Fibroblast of skin of left biceps (primary cell): ENCODE results near the gene KIF13A.
"Not testable (repeated sequence)": the region's sequence is repeated elsewhere in the genome, so short reads cannot be mapped to it uniquely, and the experiment has no call there.

Source experiments
- DNase-seq, 2 experiments: peaks; one replicate each; pipeline ENCODE4 v3.0.0-alpha.2; 2013; ENCODE audit warnings: low read depth in 2 of 2

KIF13A gene

DNA sequence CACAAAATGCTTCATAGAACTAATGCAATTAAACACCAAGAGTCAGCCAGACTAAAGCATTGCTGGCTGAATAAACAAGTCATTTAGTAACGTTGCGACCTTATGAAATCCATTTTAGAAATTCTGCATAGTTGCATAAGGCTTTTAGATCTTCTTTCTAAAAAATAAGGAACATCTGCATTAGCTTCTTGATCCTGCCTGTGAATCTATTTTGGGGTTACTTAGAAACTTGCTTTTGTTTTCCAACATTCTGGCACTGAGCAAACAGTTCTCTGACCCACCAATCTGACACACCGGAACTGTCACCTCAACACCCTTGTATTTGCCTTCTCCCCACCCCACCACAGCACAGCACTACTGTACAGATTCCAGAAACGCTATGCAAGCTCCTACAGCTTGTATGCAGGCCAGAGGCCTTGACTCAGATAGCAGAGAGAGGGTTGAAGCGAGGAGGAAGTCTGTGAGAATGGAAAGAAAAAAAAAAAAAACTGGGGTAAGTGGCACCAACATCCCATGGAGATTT lies 55.0 kb downstream of the KIF13A start:
- DNase-seq, result peak; percentile 82

DNA sequence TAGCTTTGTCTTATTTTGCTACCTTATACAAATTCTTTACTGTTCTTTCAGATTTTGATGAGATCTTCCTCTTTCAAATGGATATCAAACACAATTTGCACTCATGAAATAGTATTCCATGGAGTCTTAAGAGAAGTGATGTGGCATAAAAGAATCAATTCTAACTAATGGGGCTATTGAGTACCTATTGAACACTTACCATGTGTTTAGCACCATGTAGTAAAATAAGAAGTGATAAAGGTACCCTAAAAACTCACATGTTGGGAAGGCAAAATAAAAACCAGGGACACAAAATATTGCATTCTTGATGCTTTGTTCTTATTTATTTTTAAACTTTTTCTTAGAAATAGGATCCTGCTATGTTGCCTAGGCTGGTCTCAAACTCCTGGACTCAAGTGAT lies 56.2 kb downstream of the KIF13A start:
- no peak for DNase-seq

DNA sequence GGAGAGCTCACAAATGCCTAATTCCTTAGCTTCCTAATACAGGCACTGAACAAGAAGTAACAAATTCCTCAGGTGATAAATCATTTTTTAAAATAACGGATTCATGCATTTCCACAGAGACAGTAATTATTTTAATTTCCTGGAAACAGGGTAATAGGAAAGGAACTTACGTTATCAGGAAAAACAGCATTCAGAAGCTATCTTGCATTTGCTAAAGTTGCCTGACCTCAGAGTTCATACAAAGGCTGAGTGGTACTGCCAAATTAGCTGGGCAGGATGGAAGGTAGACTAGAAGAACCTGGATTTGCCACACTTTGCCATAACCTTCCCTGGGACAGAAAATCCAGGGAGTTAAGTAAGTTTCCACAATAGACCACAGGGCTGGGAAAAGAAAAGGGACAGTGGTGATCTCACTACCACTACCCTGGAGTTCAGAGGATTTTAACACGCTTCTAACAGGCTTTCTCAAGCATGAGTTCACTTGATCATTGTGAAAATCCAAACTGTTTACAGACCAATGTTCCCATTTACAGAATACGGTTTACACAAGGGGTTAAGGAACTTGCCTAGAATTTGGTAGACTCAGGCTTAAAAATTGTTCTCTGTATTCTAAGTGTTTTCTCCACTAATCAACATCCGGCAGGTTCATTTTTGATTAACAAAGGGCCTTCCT lies 57.0 kb downstream of the KIF13A start:
- no peak for DNase-seq

DNA sequence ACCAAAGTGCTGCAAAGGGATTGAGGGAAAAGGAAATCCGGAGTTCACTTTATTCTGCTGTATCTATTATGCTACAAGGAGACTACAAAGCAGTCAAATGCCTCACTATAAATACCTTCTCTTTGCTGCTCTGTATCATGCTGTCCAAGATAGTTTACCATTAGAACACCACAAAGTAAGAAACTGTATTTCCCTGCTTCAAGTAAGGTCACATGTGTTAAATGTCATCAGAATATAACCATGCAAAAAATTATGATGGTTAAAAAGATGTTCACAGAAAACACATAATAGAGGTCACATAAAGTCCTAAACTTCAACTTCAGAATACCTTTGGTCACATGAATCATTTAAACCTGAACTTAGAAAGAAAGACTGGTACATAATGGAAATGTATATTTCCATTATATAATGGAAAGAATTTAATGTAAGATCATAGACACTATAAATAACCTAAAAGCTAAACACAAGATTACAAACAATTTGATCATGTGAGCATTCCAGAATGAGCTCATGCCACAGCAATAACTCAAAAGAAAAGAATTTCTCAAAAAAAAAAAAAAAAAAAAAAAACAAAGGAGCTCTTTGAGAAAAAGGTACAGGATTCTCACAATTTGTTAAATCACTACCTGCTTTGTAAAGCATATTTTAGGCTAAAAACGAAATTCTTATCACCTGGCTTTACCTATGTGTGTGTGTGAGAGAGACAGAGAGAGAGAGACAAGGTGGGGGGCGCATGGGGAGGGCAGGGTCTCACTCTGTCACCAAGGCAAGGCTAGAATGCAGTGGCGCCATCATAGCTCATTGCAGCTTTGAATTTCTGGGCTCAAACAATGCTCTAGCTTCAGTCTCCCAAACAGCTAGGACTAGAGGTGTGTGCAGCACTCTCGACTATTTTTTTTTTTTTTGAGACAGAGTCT lies 58.7 kb downstream of the KIF13A start:
- DNase-seq, result no peak

DNA sequence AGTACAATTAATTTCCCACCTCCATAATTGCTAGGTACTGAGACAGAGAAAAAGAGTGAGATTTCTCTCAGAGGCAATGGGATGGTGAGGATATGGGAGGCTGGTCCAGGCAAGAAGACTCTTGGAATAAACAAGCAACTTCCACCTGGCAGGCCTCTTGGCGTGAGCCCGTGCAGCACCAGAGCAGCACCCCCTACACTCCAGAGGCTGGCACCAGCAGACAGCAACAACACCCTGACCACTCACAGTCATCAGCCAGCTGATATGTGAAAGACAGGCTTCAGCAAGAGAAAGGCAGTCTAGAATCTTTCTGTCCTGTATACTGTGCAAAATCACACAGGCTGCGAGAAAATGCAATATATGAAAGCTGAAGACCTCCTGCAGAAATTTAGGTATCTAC lies 59.7 kb downstream of the KIF13A start:
- no peak for DNase-seq

DNA sequence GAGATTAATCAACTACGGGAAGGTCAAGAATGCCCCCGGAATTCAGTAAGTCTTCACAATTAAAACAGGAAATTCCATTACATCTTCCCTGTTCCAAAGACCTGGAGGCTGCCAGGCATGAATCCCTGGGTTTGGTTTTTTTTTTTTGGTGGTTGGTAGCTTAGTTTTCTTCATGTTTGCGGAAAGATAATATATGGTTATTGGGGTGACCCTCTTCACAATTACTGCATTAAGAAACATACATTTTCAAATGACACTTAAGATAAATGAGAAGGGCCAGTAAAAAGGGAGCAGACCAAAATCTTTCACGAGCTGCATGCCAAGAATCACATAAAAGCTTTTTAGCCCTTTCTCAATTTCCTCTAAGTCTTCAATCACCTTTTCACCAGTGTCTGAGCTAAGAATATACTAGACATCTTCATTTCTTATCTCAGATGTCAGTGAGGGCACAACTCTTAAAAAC lies 64.0 kb downstream of the KIF13A start:
- DNase-seq, result peak in 1 of 2 experiments; percentile 29

DNA sequence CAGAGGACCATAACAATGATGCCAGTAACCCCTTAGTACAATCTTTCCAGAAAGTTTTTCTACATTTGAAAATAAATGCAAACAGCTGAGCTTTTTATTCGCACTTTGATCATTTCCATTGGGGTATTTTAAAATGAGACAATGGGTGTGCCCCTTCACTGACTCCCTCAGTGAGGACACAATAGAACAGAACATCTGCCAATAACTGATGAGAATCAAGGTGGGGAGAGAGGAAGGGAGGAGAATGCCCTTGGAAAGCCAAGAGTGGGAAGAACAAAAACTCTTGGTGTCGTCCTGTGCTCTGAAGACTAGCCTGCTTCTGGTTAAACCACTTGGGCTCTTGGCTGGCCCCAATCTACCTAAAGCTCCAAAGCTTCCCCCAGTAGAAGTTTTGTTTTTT lies 66.0 kb downstream of the KIF13A start:
- no peak for DNase-seq

DNA sequence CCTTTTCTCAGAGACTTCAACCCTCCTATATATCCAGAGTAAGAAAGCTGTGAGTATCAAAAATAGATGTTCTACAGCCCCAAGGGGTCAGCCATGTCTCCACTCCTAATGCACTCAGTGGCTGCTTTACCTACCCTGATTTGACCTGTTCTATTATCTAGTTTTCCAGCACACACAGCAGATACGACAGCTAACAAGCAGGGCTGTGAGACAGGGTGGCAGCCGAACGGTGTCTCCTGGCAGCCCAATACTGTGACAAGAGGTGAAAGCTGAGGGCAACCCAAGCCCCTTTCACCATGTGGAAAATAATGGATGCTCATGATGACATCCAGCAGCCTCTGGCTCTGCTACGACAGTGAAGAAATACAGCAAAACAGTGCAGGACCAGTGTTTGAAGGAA lies 67.9 kb downstream of the KIF13A start:
- DNase-seq, result no peak

DNA sequence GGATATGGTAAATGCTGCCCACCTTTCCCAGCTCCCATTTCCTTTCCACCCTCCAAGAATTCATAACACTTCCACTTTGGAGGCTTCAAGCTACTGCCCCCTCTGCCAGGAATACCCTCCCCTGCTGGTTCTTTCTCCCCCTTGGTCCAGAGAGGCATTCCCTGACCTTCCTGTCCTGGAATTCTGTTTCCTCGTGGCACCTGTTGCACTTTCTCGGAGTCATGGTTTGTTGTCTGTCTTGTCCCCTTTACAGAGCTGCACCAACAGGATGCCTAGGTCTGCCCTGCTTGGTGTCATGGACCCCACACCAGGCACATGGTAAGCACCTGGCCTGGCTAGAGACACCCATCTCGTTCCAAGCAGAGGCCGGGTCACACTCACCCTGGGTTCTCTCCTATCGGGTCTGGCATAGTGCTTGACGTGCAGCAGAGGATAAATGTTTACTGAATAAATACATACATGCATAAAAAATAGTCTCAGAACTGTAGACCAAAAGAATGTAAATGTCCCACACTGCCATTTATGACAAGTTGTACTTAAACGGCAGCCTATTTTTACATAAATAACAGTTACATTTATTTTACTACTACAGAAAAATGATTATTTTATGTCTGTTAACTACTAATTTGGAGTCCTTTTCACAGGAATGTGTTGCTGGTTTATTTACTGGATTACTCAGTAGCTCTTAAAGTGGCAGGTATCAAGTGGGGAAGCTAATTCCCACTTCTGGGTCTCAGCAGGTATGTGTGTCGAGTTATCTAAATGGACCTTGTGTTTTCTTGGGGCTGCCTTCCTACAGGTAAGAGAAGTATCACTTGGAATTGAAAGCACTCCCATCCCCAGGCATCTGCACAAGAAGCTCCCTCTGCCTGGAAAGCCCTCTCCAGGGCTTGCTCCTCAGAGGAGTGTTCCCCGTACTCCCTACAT lies 69.3 kb downstream of the KIF13A start:
- DNase-seq, result no peak

DNA sequence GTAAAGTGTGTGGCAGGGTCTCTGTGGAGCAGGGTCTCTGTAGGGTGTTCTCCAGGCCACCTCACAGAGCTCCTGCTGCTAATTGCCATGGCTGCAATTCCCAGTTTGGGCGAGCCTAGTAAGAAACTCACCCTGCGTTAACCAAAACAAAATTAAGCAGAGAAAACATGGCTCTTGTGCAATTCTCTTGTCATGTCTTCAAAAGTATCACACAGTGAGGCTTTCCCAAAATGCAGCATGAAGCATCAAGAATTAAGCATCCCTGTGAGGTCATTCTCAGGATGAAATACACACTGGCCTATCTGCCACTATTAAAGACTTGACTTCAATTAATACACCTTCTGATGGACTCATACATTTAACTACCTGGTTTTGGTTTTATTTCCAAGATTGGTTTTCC lies 72.8 kb downstream of the KIF13A start:
- DNase-seq, result no peak

DNA sequence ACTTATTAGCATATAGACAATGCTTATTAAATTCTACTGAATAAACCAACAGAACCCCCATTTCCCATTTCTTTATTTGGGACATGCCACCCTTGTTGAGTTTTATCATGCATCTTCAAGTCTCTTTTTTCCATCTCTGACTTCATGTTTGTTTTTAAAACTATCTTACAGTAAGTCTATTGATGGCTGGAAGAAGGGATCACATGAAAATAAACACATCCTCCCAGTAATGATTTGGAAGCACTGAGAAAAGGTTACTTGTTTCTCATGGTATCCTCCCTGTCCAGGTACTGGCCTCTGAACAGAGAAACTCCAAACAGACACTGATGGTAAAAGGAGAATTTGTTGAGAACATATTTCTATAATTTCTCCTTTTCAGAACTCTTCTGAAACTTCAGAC lies 74.9 kb downstream of the KIF13A start:
- DNase-seq, result no peak

DNA sequence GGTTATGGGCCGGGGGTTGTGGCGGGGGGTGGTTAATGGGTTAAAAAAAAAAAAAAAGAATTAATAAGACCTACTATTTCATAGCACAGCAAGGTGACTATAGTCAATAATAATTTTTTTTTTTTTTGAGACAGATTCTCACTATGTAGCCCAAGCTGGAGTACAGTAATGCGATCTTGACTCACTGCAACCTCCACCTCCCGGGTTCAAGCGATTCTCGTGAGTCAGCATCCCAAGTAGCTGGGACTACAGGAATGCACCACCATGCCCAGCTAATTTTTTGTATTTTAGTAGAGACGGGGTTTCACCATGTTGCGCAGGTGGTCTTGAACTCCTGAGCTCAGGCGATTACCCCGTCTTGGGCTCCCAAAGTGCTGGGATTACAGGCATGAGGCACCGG lies 75.8 kb downstream of the KIF13A start:
- not testable (repeated sequence) for DNase-seq

DNA sequence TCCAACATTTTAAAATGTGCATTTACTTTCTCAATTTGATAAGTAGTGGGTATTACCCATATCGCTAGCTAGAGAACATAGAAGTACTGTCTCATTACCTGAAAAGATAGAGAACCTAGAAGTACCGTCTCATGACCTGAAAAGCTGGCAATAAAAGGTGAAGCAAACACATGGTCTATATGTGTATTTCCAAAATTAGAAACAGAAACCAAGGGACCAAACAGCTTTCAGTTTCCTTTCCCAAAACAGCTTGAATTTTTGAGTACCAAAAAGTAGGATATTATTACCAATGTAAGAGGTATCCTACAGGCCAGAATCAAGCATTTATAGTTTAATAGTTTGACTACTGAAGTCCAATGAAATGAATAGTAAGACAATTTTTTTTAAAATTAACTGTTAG lies 77.2 kb downstream of the KIF13A start:
- DNase-seq, result no peak

DNA sequence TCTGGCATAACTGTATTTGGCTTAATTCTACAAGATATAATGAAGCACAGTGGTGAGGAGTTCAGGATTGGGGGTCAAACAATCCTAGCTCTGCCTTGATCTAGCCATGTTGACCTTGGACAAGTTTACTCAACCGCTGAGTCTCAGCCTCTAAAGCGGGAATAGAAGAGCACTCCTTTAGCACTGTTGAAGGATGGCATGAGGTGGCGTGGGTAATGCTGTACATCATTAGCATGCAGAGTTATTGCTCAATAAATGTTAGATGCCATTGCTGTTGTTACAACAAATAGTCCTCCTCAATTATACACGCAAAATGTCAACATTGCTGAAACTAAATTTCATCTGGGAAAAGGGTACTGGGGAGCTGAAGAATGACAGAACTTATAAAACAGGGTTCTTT lies 78.6 kb downstream of the KIF13A start:
- no peak for DNase-seq

DNA sequence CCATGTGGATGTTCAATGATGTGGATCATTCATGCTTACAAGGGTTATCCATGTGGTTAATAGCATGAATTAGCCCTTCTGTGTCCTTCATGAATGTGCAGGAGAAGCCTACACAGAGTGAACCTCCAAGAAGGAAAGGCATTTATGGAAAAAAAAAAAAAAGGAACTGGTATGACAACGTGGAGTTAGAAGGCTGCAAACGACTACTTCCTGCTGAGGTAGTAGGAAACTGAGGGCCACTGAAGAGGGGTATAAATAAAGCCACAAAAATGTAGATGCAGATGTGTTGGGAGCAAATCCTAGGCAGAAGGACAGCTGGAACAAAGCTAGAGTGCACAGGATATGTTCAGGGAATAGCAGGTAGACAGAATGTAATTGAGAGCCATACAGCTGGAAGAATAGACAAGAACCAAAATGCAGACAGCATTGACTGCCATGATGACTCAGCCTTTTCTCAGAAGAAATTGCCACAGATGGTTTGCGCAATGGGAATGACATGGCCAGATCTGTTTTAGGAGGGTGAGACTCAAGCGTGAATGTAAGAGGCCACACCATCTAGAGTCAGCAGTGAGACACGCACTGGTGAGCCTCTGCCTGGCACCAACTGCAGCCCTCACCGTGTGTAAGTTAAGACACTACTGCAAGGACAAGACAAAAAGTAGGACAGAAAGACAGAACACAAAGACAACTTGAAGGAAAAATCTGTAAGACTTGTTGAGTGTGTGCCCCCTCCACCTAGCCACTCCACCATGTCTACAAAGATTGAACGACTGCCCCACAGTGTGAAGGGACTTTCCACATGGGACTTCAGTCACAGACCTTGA lies 79.8 kb downstream of the KIF13A start:
- DNase-seq, result peak; percentile 94

DNA sequence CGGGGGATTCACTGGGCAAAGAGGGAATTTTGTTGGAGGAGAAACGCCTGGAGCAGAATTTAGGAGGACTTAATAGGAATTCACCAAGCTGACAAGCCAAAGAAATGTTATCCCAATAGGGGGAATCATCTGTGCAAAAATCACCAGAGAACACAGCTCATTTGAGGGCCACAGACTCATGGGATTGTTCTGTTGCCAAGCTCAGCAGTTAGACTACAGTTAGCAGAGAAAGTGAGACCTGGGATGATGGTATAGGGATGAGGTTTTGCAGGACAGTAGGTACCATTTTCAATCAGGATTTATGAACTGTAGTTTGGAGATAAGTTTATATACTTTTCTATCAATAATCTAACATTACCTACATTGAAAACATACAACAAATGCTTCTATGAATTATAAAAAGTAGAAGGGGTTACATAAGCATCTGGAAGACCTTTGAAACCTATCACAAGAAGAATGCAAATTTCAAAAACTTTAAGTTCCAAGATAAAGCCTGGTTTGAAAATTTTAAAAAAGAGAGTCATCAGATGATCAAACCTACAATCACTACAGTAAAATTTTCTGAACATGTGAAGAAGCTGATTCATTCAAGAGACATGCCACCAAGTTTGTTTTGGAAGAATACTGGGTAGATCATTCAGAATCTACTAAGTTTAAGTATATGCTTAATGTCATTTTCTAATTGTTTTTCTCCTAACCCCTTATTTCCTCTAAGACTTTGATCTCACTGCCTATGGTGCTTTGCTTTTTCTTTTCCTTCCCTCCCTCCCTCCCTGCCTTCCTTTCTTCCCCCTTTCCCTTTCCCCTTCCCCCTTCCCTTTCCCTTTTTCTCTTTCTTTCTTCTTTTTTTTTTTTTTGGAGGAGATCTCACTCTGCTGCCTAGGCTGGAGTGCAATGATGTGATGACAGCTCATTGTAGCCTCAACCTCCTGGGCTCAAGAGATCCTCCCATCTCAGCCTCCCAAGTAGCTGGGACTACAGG lies 81.5 kb downstream of the KIF13A start:
- DNase-seq, result peak in 1 of 2 experiments; percentile 49

DNA sequence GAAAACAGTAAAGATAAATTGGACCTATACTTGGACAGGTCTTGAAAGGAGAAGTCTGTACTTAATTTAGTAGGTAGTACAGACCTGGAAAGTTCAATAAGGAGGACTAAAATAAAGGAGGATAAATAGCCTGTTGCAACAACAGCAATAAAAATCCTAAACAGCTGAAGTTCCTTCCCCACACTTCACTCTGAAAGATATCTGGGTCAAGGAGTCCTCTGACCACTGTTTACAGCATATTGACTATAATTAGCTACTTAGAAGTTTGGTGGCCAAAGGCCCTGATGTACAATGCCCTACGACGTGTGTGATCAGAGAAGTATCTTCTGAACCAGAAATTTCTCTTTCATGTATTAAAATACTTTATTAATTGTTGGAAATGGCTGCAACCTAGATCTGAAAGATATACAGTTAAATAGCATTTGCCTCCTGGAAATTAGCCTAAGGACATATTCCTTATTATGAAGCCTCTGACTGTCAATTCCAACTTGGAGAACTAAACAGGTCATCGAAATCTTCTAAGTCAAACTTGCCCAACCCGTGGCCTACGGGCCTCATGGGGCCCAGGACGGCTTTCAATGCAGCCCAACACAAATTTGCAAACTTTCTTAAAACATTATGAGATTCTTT lies 82.8 kb downstream of the KIF13A start:
- DNase-seq, result no peak

DNA sequence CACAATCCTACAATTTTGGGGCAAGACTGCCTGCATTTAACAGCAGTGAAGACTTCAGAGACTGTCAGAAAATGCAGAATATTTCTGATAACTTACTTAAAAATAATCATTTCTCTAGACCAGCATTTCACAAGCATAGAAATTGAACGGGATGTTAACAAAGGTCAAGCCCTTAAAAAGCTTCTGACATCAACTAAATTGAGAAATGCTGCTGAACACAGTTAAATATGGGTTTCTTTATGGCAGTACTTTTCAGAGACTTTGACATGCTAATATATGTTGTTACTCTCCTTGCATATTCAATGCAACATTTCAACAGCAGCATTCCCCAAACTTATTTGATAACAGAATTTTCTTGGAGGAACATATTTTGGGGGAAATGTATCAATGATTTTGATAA lies 84.5 kb downstream of the KIF13A start:
- DNase-seq, result no peak

DNA sequence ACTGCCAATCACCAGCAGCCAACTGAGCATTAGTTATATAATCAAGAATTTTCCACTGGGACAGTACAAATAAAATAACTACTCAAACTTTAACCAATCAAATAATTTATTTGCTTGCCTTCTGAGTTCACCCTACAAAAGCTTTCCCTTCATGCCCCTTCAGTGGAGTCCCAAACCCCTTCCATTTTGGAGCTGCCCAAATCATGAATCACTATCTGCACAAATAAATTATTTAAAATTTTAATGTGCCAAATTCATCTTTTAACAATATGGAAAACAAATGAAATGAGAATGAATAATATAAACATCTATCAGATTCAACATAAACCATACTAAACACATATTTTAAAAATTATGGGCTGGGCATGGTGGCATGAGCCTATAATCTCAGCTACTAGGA lies 85.9 kb downstream of the KIF13A start:
- no peak for DNase-seq
